HG03575 (cell line): ENCODE measurements around the gene ATAD2B.

Experiments
- ATAC-seq: cut with Tn5 transposase; IDR thresholded peaks from one replicate; pipeline ENCODE4 v1.9.1; 2021; ENCODE audit not compliant: unreplicated experiment, insufficient number of reproducible peaks, low FRiP score; ENCODE audit errors: extremely low read depth

Gene ATAD2B

GRCh38 chr2:23718931-23719700, 207.8 kb downstream of the ATAD2B start:
- no peak for ATAC-seq

- ATAC-seq: no peak
Observed at GRCh38 chr2:23713351-23713750, 213.6 kb downstream of the ATAD2B start.

GRCh38 chr2:23712756-23713151, 214.2 kb downstream of the ATAD2B start:
- no peak for ATAC-seq

GRCh38 chr2:23711979-23712755, 214.8 kb downstream of the ATAD2B start:
- ATAC-seq: no peak

GRCh38 chr2:23709311-23709710, 217.6 kb downstream of the ATAD2B start:
- no peak for ATAC-seq

- no peak for ATAC-seq
Observed at GRCh38 chr2:23708771-23709170, 218.2 kb downstream of the ATAD2B start.

- ATAC-seq: no peak
Observed at GRCh38 chr2:23707096-23707495, 219.8 kb downstream of the ATAD2B start.

GRCh38 chr2:23706613-23707078, 220.3 kb downstream of the ATAD2B start:
- no peak for ATAC-seq

- ATAC-seq: no peak
Observed at GRCh38 chr2:23705771-23706612, 220.9 kb downstream of the ATAD2B start.

- ATAC-seq: no peak
Observed at GRCh38 chr2:23703583-23704385, 223.1 kb downstream of the ATAD2B start.

GRCh38 chr2:23703037-23703582, 223.8 kb downstream of the ATAD2B start:
- no peak for ATAC-seq

- ATAC-seq: no peak
Observed at GRCh38 chr2:23700627-23701026, 226.3 kb downstream of the ATAD2B start.

- ATAC-seq: no peak
Observed at GRCh38 chr2:23699580-23699925, 227.4 kb downstream of the ATAD2B start.

GRCh38 chr2:23698721-23699579, 228.0 kb downstream of the ATAD2B start:
- no peak for ATAC-seq
